GM18858 (cell line): ENCODE results near the gene NSUN2.
"Not testable (repeated sequence)": the region's sequence is repeated elsewhere in the genome, so short reads cannot be mapped to it uniquely, and the experiment has no call there.

ENCODE experiments used
- ATAC-seq: cut with Tn5 transposase; IDR thresholded peaks from one replicate; pipeline ENCODE4 v1.9.1; 2021; ENCODE audit not compliant: unreplicated experiment

The NSUN2 gene

DNA sequence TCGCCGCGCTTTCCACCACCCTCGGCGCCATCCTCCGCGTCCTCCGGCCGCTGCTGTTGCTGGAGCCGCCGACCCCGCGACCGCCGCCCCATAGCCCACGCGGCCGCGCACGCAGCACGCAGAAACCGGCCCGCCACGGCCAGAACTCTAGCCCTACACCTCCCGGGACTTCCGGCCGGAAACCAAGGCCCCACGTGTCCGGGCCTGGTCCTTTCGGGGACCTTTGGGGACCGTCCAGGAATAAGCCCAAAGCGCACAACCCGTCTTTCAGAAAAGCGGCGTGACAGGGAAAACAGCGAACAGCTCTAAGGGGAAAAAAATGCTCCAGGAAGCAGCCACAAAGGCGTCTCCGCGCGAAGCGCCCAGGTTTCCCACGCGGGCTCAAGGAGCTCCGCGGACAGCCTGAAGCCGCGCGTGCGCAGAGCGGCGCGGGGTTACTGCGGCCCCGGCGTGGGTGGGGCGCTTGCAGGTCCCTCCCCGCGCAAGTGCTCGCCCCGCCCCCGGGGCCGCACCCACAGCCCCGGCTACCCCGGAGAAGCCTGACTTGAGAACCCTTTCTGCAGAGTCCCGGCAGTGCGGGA is at the start of gene NSUN2, which contains the start of gene SRD5A1:
Gene NSUN2, minus strand, starts transcription at position 157 of the 581 bp plus-strand sequence. Its CDS starts 65 bp downstream, at position 92.
Gene SRD5A1, plus strand, starts transcription at position 553 of the 581 bp plus-strand sequence. CDS start 137 bp downstream, outside the sequence.
- peak; percentile 79 for ATAC-seq

GRCh38 chr5:6682239-6682638 is 49.4 kb upstream of the NSUN2 start:
- no peak for ATAC-seq

DNA sequence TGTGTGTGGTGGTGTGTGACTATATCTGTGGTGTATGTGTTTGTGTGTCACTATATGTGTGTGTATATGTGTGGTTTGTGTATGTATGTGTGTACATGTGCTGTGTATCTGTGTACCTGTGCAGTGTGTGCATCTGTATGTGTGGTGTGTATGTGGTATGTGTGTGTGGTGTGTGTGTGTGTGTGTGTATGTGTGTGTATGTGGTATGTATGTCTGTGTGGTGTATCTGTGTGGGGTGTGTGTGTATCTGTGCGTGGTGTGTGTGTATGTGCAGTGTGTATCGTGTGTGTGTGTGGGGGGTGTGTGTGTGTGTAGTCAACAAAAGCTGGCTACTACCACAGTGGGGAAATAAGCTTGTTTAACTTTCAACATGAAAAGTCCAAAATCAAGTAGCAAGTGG is 48.8 kb upstream of the NSUN2 start:
- no peak for ATAC-seq

DNA sequence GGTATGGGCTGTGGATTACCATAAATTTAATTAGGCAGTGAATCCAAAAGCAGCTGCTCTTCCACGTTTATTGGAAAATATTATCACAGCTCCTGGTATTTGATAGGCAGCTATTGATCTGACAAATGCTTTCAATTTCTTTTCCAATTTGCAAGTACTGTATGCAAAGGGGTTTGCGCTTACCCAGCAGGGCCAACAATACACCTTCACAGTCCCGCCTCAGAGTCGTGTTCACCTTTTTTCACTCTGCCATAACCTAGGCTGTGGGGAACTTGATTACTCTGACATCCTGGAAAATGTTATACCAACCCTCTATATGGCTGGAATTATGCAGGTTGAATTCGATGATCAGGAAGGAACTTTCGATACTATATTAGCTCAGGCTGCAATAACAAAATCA is 48.1 kb upstream of the NSUN2 start:
- ATAC-seq: no peak

- no peak for ATAC-seq
Observed at GRCh38 chr5:6678385-6678784, 45.5 kb upstream of the NSUN2 start.

DNA sequence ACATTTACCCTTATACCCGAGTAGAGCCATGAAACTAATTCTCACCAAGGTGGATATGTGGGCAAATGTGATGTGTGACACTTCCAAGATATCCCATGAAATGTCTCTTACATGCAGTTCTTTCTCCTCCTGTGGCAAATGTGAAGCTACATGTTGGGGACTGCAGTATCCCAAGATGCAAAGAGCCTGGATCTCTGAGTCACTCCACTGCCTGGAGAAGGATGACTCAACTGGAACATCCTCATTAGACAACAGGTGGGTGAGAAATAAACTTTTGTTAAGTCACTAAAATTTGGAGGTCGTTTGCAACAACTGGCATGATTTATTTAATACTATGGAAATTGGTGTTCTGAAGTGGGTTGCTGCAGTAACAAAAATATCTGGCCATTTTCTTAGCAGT is 43.9 kb upstream of the NSUN2 start:
- ATAC-seq: no peak

DNA sequence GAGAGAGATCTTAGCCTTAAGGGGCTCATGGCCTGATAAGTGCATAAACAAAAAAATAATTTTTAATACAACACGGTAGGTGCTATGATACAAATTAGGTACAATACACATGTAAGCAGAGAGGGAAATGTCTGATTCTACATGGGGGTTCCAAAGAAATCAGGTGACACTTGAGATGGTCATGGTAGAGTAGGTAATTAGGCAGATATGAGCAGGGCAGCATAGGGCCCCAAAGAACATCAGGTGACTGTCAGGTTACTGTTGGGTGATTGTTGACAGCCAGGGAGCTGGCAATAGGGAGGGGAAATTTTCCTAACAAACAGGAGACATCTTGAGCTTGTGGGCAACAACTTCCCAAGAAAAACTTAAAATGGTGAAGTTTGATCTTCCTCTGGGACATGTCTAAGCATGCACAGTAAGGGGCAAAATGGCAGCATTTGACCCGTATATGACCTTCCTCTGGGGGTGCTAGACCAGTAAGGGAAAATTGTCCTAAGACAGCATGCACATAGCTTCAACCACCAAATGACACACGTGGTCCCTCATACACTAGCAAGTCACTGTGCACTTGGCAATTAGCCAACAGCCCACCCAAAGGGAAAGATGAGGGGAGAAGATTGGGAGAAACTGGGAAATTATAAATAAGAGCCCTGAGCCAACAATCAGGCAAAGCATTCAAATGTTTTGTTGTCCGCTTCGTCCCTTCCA is 43.1 kb upstream of the NSUN2 start:
- no peak for ATAC-seq

GRCh38 chr5:6674886-6675285 is 42.0 kb upstream of the NSUN2 start:
- ATAC-seq: no peak

- ATAC-seq: no peak
Observed at GRCh38 chr5:6674421-6674820, 41.6 kb upstream of the NSUN2 start.

DNA sequence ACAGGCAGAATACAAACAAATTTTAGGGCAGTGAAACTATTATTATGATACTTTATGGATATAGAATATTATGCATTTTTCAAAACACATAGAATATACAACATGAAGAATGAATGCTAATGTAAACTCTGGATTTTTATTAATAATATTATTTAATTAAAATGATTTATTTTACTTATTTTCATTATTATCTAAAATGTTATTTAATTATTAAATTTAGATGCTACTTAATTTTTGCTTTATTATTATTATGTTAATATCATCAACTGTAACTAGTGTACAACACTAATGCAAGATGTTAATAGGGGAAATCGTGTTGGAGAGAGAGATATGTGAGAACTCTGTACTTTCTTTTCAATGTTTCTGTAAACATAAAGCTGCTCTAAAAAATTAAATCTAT is 41.1 kb upstream of the NSUN2 start:
- ATAC-seq: no peak

DNA sequence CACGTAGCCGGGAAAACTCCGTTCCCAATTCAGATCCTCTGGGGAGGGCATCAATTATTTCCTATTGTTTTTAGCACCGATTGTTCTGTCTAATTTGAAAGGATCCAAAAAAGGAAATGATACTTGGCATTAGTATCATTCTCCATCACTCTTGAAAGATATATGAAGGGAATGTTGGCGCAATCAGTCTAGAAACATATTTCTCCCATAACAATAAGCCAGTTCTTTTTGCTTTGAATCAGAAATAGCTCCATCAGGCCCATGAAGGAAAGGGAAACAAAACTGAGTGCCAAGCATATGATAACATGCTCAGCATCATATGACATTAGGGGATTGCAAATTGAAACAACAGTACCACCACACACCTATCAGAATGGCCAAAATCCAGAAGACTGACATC is 40.2 kb upstream of the NSUN2 start:
- no peak for ATAC-seq

- ATAC-seq: not testable (repeated sequence)
Observed at GRCh38 chr5:6668717-6669116, 35.9 kb upstream of the NSUN2 start.

- no peak for ATAC-seq
Observed at GRCh38 chr5:6667648-6668047, 34.8 kb upstream of the NSUN2 start.

DNA sequence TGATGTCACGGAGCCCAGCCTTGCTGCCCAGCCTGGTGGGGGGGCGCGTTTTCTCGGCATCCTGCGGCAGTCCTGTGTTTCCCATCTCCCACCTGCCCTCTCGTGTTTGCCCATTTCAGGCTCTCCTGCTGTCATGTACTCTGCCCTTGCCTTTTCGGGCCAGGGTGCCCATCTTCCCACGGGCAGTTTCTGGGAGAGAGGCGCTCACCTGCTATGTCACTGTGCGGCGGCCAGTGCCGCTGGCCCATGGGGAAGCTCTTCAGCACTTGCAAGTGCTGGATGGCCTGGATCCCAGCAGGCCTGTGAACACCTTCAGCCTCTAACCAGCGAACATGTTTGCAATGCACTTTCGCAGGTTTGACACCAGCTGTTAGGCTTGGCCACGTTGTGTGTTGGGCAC is 33.9 kb upstream of the NSUN2 start:
- ATAC-seq: no peak

DNA sequence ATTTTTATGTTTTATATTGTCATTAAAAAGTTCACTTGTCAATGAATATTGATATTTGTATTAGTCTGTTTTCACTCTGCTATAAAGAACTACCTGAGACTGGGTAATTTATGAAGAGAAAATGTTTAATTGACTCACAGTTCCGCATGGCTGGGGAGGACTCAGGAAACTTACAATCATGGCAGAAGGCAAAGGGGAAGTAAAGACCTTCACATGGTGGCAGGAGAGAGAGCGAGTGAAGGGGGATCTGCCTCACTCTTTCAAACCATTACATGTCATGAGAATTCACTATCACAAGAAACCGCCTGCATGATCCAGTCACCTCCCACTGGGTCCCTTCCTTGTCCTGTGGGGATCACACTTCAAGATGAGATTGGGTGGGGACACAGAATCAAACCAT is 27.8 kb upstream of the NSUN2 start:
- ATAC-seq: peak; percentile 38

DNA sequence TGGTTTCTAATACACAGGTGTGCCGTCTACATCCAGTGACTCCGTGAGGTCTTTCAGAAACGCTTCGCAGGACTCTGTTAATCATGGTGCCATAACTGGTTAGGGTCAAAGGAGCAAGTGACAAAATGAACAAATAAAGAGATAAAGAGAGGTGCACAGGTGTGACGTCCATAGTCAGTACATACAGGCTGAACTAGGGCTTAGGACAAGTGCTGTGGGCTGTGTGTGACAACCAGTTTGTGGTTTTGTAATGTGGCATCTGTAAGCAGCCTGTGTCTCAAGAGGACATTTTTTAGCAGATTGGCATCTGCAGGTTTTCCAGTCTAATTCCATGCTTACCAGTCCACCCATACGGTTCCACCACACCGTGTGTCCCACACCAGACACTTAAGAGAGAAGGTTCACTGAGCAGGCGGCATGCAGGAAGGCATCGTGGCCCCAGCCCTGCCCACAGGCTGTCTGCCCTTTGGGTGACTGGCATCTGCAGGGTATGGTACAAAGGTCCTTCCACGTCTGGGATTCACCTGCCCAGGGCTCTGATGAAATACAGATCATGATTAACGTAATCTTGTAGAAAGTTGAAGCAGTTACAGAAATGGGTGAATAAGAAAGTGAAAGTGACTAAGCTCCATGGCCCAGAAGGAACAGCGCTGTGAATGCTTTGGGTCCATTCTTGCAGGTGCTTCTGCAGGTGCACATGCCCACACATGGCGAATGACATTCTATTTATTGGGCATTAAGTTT is 27.3 kb upstream of the NSUN2 start:
- ATAC-seq: peak; percentile 82

DNA sequence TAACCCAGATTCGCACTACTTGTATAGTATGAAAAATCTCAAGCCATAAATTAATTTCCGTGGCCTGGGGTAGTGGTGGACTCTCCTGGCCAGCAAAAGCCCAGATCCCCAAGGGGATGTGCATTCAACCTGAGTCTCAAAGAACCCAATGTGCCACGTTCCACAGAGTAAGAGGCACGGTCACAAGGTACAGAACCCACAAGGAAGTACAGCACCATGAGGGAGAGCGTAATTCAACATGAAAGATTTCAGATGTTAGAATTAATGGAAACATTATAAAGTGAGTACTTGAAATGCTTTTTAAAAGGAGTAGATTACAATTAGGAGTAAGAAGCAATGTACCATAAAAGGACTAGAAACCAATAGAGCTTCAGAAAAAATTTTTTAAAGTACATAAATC is 23.8 kb upstream of the NSUN2 start:
- ATAC-seq: no peak

DNA sequence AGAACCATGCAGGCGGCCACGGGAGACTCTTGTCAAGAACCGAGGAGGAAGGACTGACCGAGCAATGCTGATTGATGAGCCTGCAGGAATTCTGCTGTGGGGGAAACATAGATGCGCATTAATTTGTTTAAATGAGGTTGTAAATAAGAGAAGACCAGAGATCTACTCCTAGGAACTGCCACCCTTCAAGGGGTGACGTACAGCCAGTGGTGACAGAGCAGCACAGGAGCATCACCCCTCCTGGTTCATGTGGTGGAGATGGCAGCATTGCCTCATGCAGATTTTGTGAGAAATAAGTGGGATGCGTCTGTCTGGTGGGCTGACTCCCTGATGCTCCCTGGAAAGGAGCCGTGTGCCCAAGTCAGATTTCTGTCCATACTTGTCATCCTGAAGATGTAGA is 22.6 kb upstream of the NSUN2 start:
- ATAC-seq: no peak

DNA sequence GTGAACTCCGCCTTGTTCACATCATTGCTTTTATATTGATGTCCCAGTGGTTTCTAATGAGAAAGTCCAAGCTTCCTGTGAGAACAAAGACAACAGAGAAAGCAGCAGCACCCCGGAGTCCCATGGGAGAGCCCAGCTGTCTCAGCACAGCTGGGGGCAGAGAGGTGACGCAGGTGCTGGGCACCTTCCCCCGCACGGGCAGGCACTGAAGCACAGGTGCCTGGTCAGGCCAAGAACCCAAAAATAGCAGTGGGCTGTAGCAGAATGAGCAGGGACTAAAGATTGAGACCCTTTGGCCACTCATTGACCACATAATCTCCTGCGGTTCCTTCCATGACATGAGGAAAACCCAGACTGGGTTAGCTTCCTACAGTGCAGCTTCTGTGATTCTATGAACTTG is 19.2 kb upstream of the NSUN2 start:
- ATAC-seq: peak; percentile 86

- no peak for ATAC-seq
Observed at GRCh38 chr5:6649681-6650080, 16.8 kb upstream of the NSUN2 start.

DNA sequence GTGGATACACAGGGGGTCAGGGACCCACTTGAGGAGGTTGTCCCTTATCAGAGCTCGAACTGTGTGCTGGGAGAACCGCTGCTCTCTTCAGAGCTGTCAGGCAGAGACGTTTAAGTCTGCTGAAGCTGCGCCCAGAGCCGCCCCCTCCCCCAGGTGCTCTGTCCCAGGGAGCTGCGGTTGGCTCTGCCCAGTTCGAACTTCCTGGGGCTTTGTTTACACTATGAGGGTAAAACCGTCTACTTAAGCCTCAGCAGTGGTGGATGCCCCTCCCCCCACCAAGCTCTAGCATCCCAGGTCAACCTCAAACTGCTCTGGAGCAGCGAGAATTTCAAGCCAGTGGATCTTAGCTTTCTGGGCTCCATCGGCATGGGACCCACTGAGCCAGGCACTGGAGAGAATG is 16.3 kb upstream of the NSUN2 start:
- no peak for ATAC-seq
